BE2C (cell line): Measurements from ENCODE around the gene BTN2A1.
A peak's percentile ranks its signal among the peaks of the same experiment; 100 is the strongest.

Source experiments
- DNase-seq: peaks from one replicate; pipeline ENCODE4 v3.0.0-alpha.2; 2020
- H3K27me3 ChIP-seq: fragments of 250-450 bp; sonication (Bioruptor Pico); 2 replicates; pipeline ENCODE4 v1.5.1; 2020; ENCODE audit warnings: mild to moderate bottlenecking
- H3K36me3 ChIP-seq: fragments of 250-450 bp; sonication (Bioruptor Pico); 2 replicates; pipeline ENCODE4 v1.5.1; 2020; ENCODE audit warnings: mild to moderate bottlenecking
- H3K4me1 ChIP-seq: fragments of 250-450 bp; sonication (Bioruptor Pico); 2 replicates; pipeline ENCODE4 v1.5.1; 2020
- H3K4me3 ChIP-seq: 2 replicates; pipeline ENCODE4 v1.5.1; 2011; ENCODE audit warnings: low read depth, low read length
- H3K9me3 ChIP-seq: fragments of 250-450 bp; sonication (Bioruptor Pico); 2 replicates; pipeline ENCODE4 v1.5.1; 2020
- CTCF ChIP-seq: IDR thresholded peaks from 2 replicates; pipeline ENCODE4 v1.5.1; 2012; ENCODE audit warnings: mild to moderate bottlenecking, low read depth, low read length

The BTN2A1 gene

GRCh38 chr6:26470643-26471042, 12.9 kb downstream of the BTN2A1 start:
- H3K27me3 ChIP-seq: no peaks in the 10 kb centered on the region
- no peak overlapping the region for H3K4me3 ChIP-seq
- H3K4me1 ChIP-seq: peaks cover 6% of the 10 kb centered on the region; the same call in 1 of the 2 replicates
- peak; percentile 16 for DNase-seq
- H3K36me3 ChIP-seq: peaks cover 34% of the 10 kb centered on the region
- TF ChIP-seq CTCF: no peak
- no peaks in the 10 kb centered on the region; the same call in 1 of the 2 replicates for H3K9me3 ChIP-seq

- no peak for TF ChIP-seq CTCF
Observed at GRCh38 chr6:26471970-26472369, 14.2 kb downstream of the BTN2A1 start.

GRCh38 chr6:26472549-26473290, 15.0 kb downstream of the BTN2A1 start:
- H3K36me3 ChIP-seq: peaks cover 15% of the 10 kb centered on the region
- peaks cover 6% of the 10 kb centered on the region; the same call in 1 of the 2 replicates for H3K4me1 ChIP-seq
- no peak for TF ChIP-seq CTCF
- H3K27me3 ChIP-seq: no peaks in the 10 kb centered on the region
- DNase-seq: no peak
- H3K4me3 ChIP-seq: no peak overlapping the region
- no peaks in the 10 kb centered on the region; the same call in 1 of the 2 replicates for H3K9me3 ChIP-seq

More at GRCh38 chr6:26471970-26472369, 14.2 kb downstream of the BTN2A1 start:
- no peaks in the 10 kb centered on the region; the same call in 1 of the 2 replicates for H3K9me3 ChIP-seq
- peaks cover 6% of the 10 kb centered on the region; the same call in 1 of the 2 replicates for H3K4me1 ChIP-seq
- H3K4me3 ChIP-seq: no peak overlapping the region
- H3K36me3 ChIP-seq: peaks cover 22% of the 10 kb centered on the region
- DNase-seq: no peak
- H3K27me3 ChIP-seq: no peaks in the 10 kb centered on the region

- Histone ChIP-seq H3K36me3 (peaks cover 10% of the 10 kb centered on the region), H3K27me3 (no peaks in the 10 kb centered on the region), H3K9me3 (no peaks in the 10 kb centered on the region; the same call in 1 of the 2 replicates), H3K4me1 (peaks cover 6% of the 10 kb centered on the region; the same call in 1 of the 2 replicates), H3K4me3 (peak overlapping the region; percentile 77)
- TF ChIP-seq CTCF: no peak
- no peak for DNase-seq
Observed at GRCh38 chr6:26473429-26473757, 15.6 kb downstream of the BTN2A1 start.

- TF ChIP-seq CTCF: no peak
- DNase-seq: peak; percentile 69
Observed at GRCh38 chr6:26473758-26474438, 16.1 kb downstream of the BTN2A1 start.

More at GRCh38 chr6:26473758-26474438, 16.1 kb downstream of the BTN2A1 start:
- H3K36me3 ChIP-seq: peaks cover 5% of the 10 kb centered on the region
- H3K4me3 ChIP-seq: peak overlapping the region; percentile 77
- no peaks in the 10 kb centered on the region; the same call in 1 of the 2 replicates for H3K9me3 ChIP-seq
- H3K4me1 ChIP-seq: peaks cover 6% of the 10 kb centered on the region; the same call in 1 of the 2 replicates
- H3K27me3 ChIP-seq: no peaks in the 10 kb centered on the region
